NCI-H2171 treated with DMSO at 0.1 percent for 48 hours (cell line): ENCODE results near the gene BLID.

Source experiments
- DNase-seq: peaks from one replicate; lab custom pipeline; 2025; lab: John Stamatoyannopoulos, UW

The BLID gene

GRCh38 chr11:122076512-122077120 is 39.4 kb downstream of the BLID start:
- no peak for DNase-seq

- no peak for DNase-seq
These were observed 41.0 kb downstream of the BLID start for GRCh38 chr11:122075016-122075415.

GRCh38 chr11:122074022-122074421 is 42.0 kb downstream of the BLID start:
- DNase-seq: no peak

- no peak for DNase-seq
These were observed 44.3 kb downstream of the BLID start for GRCh38 chr11:122071709-122072202.

- DNase-seq: no peak
These were observed 46.2 kb downstream of the BLID start for GRCh38 chr11:122069707-122070360.

- no peak for DNase-seq
These were observed 47.2 kb downstream of the BLID start for GRCh38 chr11:122068837-122069236.

- no peak for DNase-seq
These were observed 47.9 kb downstream of the BLID start for GRCh38 chr11:122068141-122068540.
